IPS-15b (cell line): Measurements from ENCODE around the gene CEP250.

Experiments used
- H3K27me3 ChIP-seq: one replicate; pipeline ENCODE4 v1.6.1; 2013; ENCODE audit warnings: low read length; ENCODE audit not compliant: control insufficient read depth, insufficient read depth
- H3K36me3 ChIP-seq: one replicate; pipeline ENCODE4 v1.6.1; 2013; ENCODE audit warnings: low read length; ENCODE audit not compliant: control insufficient read depth, insufficient read depth
- H3K4me1 ChIP-seq: one replicate; pipeline ENCODE4 v1.6.1; 2013; ENCODE audit warnings: mild to moderate bottlenecking, low read length; ENCODE audit not compliant: control insufficient read depth, insufficient read depth
- H3K4me3 ChIP-seq: one replicate; pipeline ENCODE4 v1.5.1; 2013; ENCODE audit warnings: low read depth, low read length
- H3K9ac ChIP-seq: one replicate; pipeline ENCODE4 v1.6.1; 2013; ENCODE audit warnings: low read depth, mild to moderate bottlenecking, low read length
- H3K9me3 ChIP-seq: one replicate; pipeline ENCODE4 v1.6.1; 2013; ENCODE audit warnings: mild to moderate bottlenecking, low read length; ENCODE audit not compliant: control insufficient read depth, insufficient read depth

The CEP250 gene

GRCh38 chr20:35476288-35476687 lies 20.9 kb downstream of the CEP250 start:
- H3K9ac ChIP-seq: no peak overlapping the region
- H3K4me3 ChIP-seq: no peak overlapping the region
- peaks cover 46% of the 10 kb centered on the region for H3K36me3 ChIP-seq
- H3K9me3 ChIP-seq: no peaks in the 10 kb centered on the region
- no peaks in the 10 kb centered on the region for H3K27me3 ChIP-seq
- no peaks in the 10 kb centered on the region for H3K4me1 ChIP-seq

- Histone ChIP-seq H3K9ac (no peak overlapping the region), H3K27me3 (no peaks in the 10 kb centered on the region), H3K4me3 (no peak overlapping the region), H3K36me3 (peaks cover 26% of the 10 kb centered on the region), H3K4me1 (no peaks in the 10 kb centered on the region), H3K9me3 (no peaks in the 10 kb centered on the region)
Measured at GRCh38 chr20:35478804-35479472, 23.5 kb downstream of the CEP250 start.

- no peaks in the 10 kb centered on the region for H3K27me3 ChIP-seq
- H3K36me3 ChIP-seq: peaks cover 22% of the 10 kb centered on the region
- no peak overlapping the region for H3K9ac ChIP-seq
Measured at GRCh38 chr20:35479798-35480197, 24.4 kb downstream of the CEP250 start.

GRCh38 chr20:35487479-35487878 lies 32.1 kb downstream of the CEP250 start:
- peaks cover 9% of the 10 kb centered on the region for H3K36me3 ChIP-seq
- no peak overlapping the region for H3K4me3 ChIP-seq
- H3K4me1 ChIP-seq: no peaks in the 10 kb centered on the region
- H3K9ac ChIP-seq: no peak overlapping the region
- no peaks in the 10 kb centered on the region for H3K27me3 ChIP-seq
- no peaks in the 10 kb centered on the region for H3K9me3 ChIP-seq

More at GRCh38 chr20:35479798-35480197, 24.4 kb downstream of the CEP250 start:
- H3K4me3 ChIP-seq: no peak overlapping the region
- H3K9me3 ChIP-seq: no peaks in the 10 kb centered on the region
- no peaks in the 10 kb centered on the region for H3K4me1 ChIP-seq

- Histone ChIP-seq H3K4me1 (no peaks in the 10 kb centered on the region), H3K27me3 (no peaks in the 10 kb centered on the region), H3K9ac (no peak overlapping the region), H3K4me3 (no peak overlapping the region), H3K36me3 (peaks cover 19% of the 10 kb centered on the region), H3K9me3 (no peaks in the 10 kb centered on the region)
Measured at GRCh38 chr20:35489717-35490116, 34.3 kb downstream of the CEP250 start.

- no peaks in the 10 kb centered on the region for H3K9me3 ChIP-seq
- no peaks in the 10 kb centered on the region for H3K27me3 ChIP-seq
- no peak overlapping the region for H3K9ac ChIP-seq
- H3K4me3 ChIP-seq: no peak overlapping the region
- H3K4me1 ChIP-seq: no peaks in the 10 kb centered on the region
- peaks cover 20% of the 10 kb centered on the region for H3K36me3 ChIP-seq
Measured at GRCh38 chr20:35490736-35491181, 35.4 kb downstream of the CEP250 start.

- H3K36me3 ChIP-seq: peaks cover 26% of the 10 kb centered on the region
Measured at GRCh38 chr20:35491823-35492222, 36.4 kb downstream of the CEP250 start.

GRCh38 chr20:35492352-35492751 lies 37.0 kb downstream of the CEP250 start:
- H3K4me3 ChIP-seq: no peak overlapping the region
- H3K9ac ChIP-seq: no peak overlapping the region
- no peaks in the 10 kb centered on the region for H3K9me3 ChIP-seq
- peaks cover 30% of the 10 kb centered on the region for H3K36me3 ChIP-seq
- H3K4me1 ChIP-seq: no peaks in the 10 kb centered on the region
- H3K27me3 ChIP-seq: no peaks in the 10 kb centered on the region

More at GRCh38 chr20:35491823-35492222, 36.4 kb downstream of the CEP250 start:
- Histone ChIP-seq H3K9me3 (no peaks in the 10 kb centered on the region), H3K4me1 (no peaks in the 10 kb centered on the region), H3K4me3 (no peak overlapping the region), H3K27me3 (no peaks in the 10 kb centered on the region), H3K9ac (no peak overlapping the region)

GRCh38 chr20:35496481-35496880 lies 41.1 kb downstream of the CEP250 start:
- H3K36me3 ChIP-seq: peaks cover 24% of the 10 kb centered on the region
- no peaks in the 10 kb centered on the region for H3K27me3 ChIP-seq
- no peak overlapping the region for H3K9ac ChIP-seq
- H3K4me1 ChIP-seq: no peaks in the 10 kb centered on the region
- H3K9me3 ChIP-seq: no peaks in the 10 kb centered on the region
- no peak overlapping the region for H3K4me3 ChIP-seq

- Histone ChIP-seq H3K9me3 (no peaks in the 10 kb centered on the region), H3K4me3 (no peak overlapping the region), H3K9ac (no peak overlapping the region), H3K4me1 (no peaks in the 10 kb centered on the region), H3K36me3 (peaks cover 31% of the 10 kb centered on the region), H3K27me3 (no peaks in the 10 kb centered on the region)
Measured at GRCh38 chr20:35497320-35497719, 41.9 kb downstream of the CEP250 start.

GRCh38 chr20:35497780-35498189 lies 42.4 kb downstream of the CEP250 start:
- no peaks in the 10 kb centered on the region for H3K4me1 ChIP-seq
- H3K4me3 ChIP-seq: no peak overlapping the region
- H3K9ac ChIP-seq: no peak overlapping the region
- H3K27me3 ChIP-seq: no peaks in the 10 kb centered on the region
- peaks cover 36% of the 10 kb centered on the region for H3K36me3 ChIP-seq
- no peaks in the 10 kb centered on the region for H3K9me3 ChIP-seq

- no peak overlapping the region for H3K4me3 ChIP-seq
- H3K9me3 ChIP-seq: no peaks in the 10 kb centered on the region
- H3K9ac ChIP-seq: no peak overlapping the region
- H3K27me3 ChIP-seq: no peaks in the 10 kb centered on the region
- peaks cover 46% of the 10 kb centered on the region for H3K36me3 ChIP-seq
- H3K4me1 ChIP-seq: no peaks in the 10 kb centered on the region
Measured at GRCh38 chr20:35499271-35499670, 43.9 kb downstream of the CEP250 start.
